Upper lobe of left lung (tissue), 6 donors: ENCODE results near the gene KLC3. TPM values are rescaled to one million over a fixed set of nuclear protein-coding genes. Genes with fewer than 3 reads are reported as not detected.

ENCODE experiments used
- ATAC-seq, 2 donors: fragments of 200-7000 bp; cut with Tn5 transposase; one replicate each; pipeline ENCODE4 v1.9.1; 2022; ENCODE audit warnings: mild to moderate bottlenecking in 2 of 2, moderate library complexity in 2 of 2; ENCODE audit not compliant: low FRiP score in 2 of 2
- DNase-seq, 2 donors: peaks; one replicate each; pipeline ENCODE4 v3.0.0-alpha.2; 2019 to 2020
- H3K27ac ChIP-seq, 4 donors: fragments of 200-600 bp; sonication (generic); one replicate each; pipeline ENCODE4 v1.5.1; 2016 to 2019
- H3K27me3 ChIP-seq, 4 donors: fragments of 200-600 bp; sonication (generic); one replicate each; pipeline ENCODE4 v1.5.1; 2017 to 2019
- H3K36me3 ChIP-seq, 4 donors: fragments of 200-600 bp; sonication (generic); one replicate each; pipeline ENCODE4 v1.5.1; 2016 to 2019
- H3K4me1 ChIP-seq, 4 donors: fragments of 200-600 bp; sonication (generic); one replicate each; pipeline ENCODE4 v1.5.1; 2018 to 2019
- H3K4me3 ChIP-seq, 4 donors: fragments of 200-600 bp; sonication (generic); one replicate each; pipeline ENCODE4 v1.5.1; 2017 to 2019; ENCODE audit warnings: mild to moderate bottlenecking in 2 of 4, moderate library complexity in 1 of 4
- H3K9me3 ChIP-seq, 4 donors: fragments of 200-600 bp; sonication (generic); one replicate each; pipeline ENCODE4 v1.5.1; 2018 to 2019
- CTCF ChIP-seq, 6 experiments: fragments of 450-650 bp in 4 of 6; fragments of 200-600 bp in 2 of 6; sonication (generic) in 2 of 6; IDR thresholded peaks; one replicate each; pipeline ENCODE4 v1.5.1; 2016 to 2019; ENCODE audit warnings: antibody characterized with exemption in 6 of 6
- EP300 ChIP-seq, 4 donors: sonication (generic); formaldehyde crosslinking; IDR thresholded peaks; one replicate each; pipeline ENCODE4 v1.5.1; 2017; ENCODE audit warnings: antibody characterized with exemption in 4 of 4, control low read depth in 2 of 4
- POLR2A ChIP-seq, 4 donors: fragments of 450-650 bp; IDR thresholded peaks; one replicate each; pipeline ENCODE4 v1.5.1; 2016 to 2017; ENCODE audit warnings: antibody characterized with exemption in 4 of 4, mild to moderate bottlenecking in 2 of 4
- POLR2AphosphoS5 ChIP-seq, 2 donors: sonication (generic); formaldehyde crosslinking; IDR thresholded peaks; one replicate each; pipeline ENCODE4 v1.5.1; 2017; ENCODE audit warnings: antibody characterized with exemption in 2 of 2
- WGBS, 2 donors: methylation state at CpG; one replicate each; pipeline ENCODE4 v1.1.5; 2017 to 2018; 5-methylcytosine and 5-hydroxymethylcytosine counted together
- total RNA-seq, 6 donors: library from RNA; depleted of rRNA in 4 of 6; stranded (reverse); fragments of >200 nt in 4 of 6; gene quantifications; one replicate each; pipeline versions ENCODE4 v1.1.0 to v1.2.1, GENCODE V29; 2016 to 2021
- donor health status: DM: no; HTN: no; CAD: no; lungs with moderate emphysema.
- donor health status: DM: no; HTN: yes; CAD: no; lungs with severe emphysema.

Gene KLC3
- total RNA-seq, 6 donors from 2014 or later: 2.4 to 9.5 (median 3.9) TPM

GRCh38 chr19:45370410-45371204 lies 30.1 kb downstream of the KLC3 start, which contains the start of gene ERCC2:
Gene ERCC2, minus strand, starts transcription at chr19:45370573. Its CDS starts 33 bp downstream, at chr19:45370540.
- DNase-seq: peak; percentile 95 to 96
- peak in 1 of 4 donors; percentile 41 for TF ChIP-seq POLR2A (IDR thresholded peaks at IDR 0.05)
- peak in 1 of 2 donors; percentile 69 for TF ChIP-seq POLR2AphosphoS5 (IDR thresholded peaks at IDR 0.05)
- TF ChIP-seq CTCF (IDR thresholded peaks at IDR 0.05): no peak
- Histone ChIP-seq H3K27ac (peak within 1 kb of the TSS; percentile 76 to 82 (median 80)), H3K27me3 (no peaks in the 10 kb centered on the region), H3K36me3 (peaks cover 0 to under 1% (median 0%) of the 10 kb centered on the region in 4 donors), H3K4me1 (peaks cover 6 to 17% (median 11%) of the 10 kb centered on the region in 4 donors), H3K9me3 (no peaks in the 10 kb centered on the region), H3K4me3 (peak within 1 kb of the TSS; percentile 84 to 99 (median 94))
- WGBS, 2 donors: 7 to 9% methylated on average over 28 to 38 of the region's 55 CpGs
- ATAC-seq: peak; percentile 98 to 99

GRCh38 chr19:45376045-45376724 lies 35.6 kb downstream of the KLC3 start:
- peak overlapping the region in 1 of 4 donors; percentile 7 for H3K27ac ChIP-seq
- peaks cover 0 to 7% (median 3%) of the 10 kb centered on the region in 4 donors for H3K4me1 ChIP-seq
- H3K27me3 ChIP-seq: no peaks in the 10 kb centered on the region
- TF ChIP-seq POLR2A (IDR thresholded peaks at IDR 0.05) (no peak), EP300 (IDR thresholded peaks at IDR 0.05) (no peak), POLR2AphosphoS5 (IDR thresholded peaks at IDR 0.05) (no peak), CTCF (IDR thresholded peaks at IDR 0.05) (no peak)
- DNase-seq: no peak
- H3K36me3 ChIP-seq: peaks cover 0 to 5% (median 0%) of the 10 kb centered on the region in 4 donors
- WGBS, 2 donors: 53 to 54% methylated on average over 13 of the region's 13 CpGs
- H3K9me3 ChIP-seq: no peaks in the 10 kb centered on the region
- peak; percentile 78 to 83 for ATAC-seq
- no peak overlapping the region for H3K4me3 ChIP-seq

GRCh38 chr19:45380107-45380506 lies 39.6 kb downstream of the KLC3 start:
- Histone ChIP-seq H3K9me3 (no peaks in the 10 kb centered on the region), H3K27me3 (peaks cover 0 to 7% (median 1%) of the 10 kb centered on the region in 4 donors), H3K4me3 (no peak overlapping the region), H3K36me3 (peaks cover 0 to 15% (median 0%) of the 10 kb centered on the region in 4 donors), H3K4me1 (peaks cover 0 to 7% (median 4%) of the 10 kb centered on the region in 4 donors), H3K27ac (no peak overlapping the region)
- 92 to 100% methylated on average over 1 of the region's 1 CpG for WGBS, 2 donors
- ATAC-seq (no peak), DNase-seq (no peak)
- no peak for TF ChIP-seq CTCF (IDR thresholded peaks at IDR 0.05)
- no peak for TF ChIP-seq POLR2AphosphoS5 (IDR thresholded peaks at IDR 0.05)
- no peak for TF ChIP-seq POLR2A (IDR thresholded peaks at IDR 0.05)
- TF ChIP-seq EP300 (IDR thresholded peaks at IDR 0.05): no peak

- 88 to 94% methylated on average over 25 to 29 of the region's 29 CpGs for WGBS, 2 donors
- Histone ChIP-seq H3K27ac (no peak overlapping the region), H3K27me3 (peaks cover 0 to 18% (median 7%) of the 10 kb centered on the region in 4 donors), H3K9me3 (no peaks in the 10 kb centered on the region), H3K36me3 (peaks cover 0 to 15% (median 0%) of the 10 kb centered on the region in 4 donors), H3K4me1 (peaks cover 3 to 11% (median 7%) of the 10 kb centered on the region in 4 donors), H3K4me3 (no peak overlapping the region)
- ATAC-seq (peak; percentile 16 to 32), DNase-seq (peak in 1 of 2 donors; percentile 75)
- TF ChIP-seq EP300 (IDR thresholded peaks at IDR 0.05) (no peak), POLR2A (IDR thresholded peaks at IDR 0.05) (no peak), POLR2AphosphoS5 (IDR thresholded peaks at IDR 0.05) (no peak), CTCF (IDR thresholded peaks at IDR 0.05) (no peak)
Observed at GRCh38 chr19:45382426-45382825, 41.9 kb downstream of the KLC3 start.
